Measurements from ENCODE around the gene HTT-AS.

Gene HTT-AS

DNA sequence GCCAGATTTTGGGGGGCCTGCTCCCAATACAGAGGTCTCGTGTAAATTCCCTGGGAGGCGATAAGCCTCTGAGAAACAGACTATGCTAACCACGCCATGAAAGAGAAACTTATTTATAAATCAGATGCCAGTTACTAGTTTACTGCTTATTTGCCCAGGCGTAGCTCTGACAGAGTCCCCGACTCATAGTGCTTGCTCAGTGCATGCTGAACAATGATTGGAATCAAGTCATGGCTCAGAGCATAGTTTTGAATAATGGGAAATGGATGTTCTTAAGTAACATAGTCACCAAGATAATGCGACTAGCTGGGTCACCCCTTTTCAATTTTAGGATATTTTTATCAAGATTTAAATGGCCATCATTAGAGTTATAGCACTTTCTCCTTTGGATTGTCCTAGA is 40.0 kb upstream of the HTT-AS start:
- Histone ChIP-seq H3K4me3 (ENCODE audit: low read length) (no peak overlapping the region), H3K27me3 (replicated peaks; ENCODE audit: insufficient read depth, low read length) (no peaks in the 10 kb centered on the region), H3K4me2 (ENCODE audit: low read depth, low read length) (no peak overlapping the region), H3K4me1 (ENCODE audit: low read length) (no peaks in the 10 kb centered on the region), H3F3A (ENCODE audit: insufficient read depth, low read length) (no peaks in the 10 kb centered on the region), H2AFZ (ENCODE audit: low read length) (no peak overlapping the region), H3K9ac (ENCODE audit: low read length) (no peak overlapping the region), H3K27ac (ENCODE audit: low read length) (no peak overlapping the region), H4K20me1 (ENCODE audit: insufficient read depth, low read length) (no peaks in the 10 kb centered on the region), H3K9me2 (replicated peaks; ENCODE audit: insufficient read depth, low read length) (no peaks in the 10 kb centered on the region), H3K79me2 (ENCODE audit: low read length) (no peaks in the 10 kb centered on the region), H3K9me3 (replicated peaks; ENCODE audit: insufficient read depth, low read length) (no peaks in the 10 kb centered on the region), H3K36me3 (replicated peaks; ENCODE audit: insufficient read depth, low read length) (no peaks in the 10 kb centered on the region; the same call in 1 of the 2 replicates)
- TF ChIP-seq EZH2phosphoT487 (IDR thresholded peaks at IDR 0.05; ENCODE audit: low read length) = no peak
- no peak for TF ChIP-seq EZH2 (optimal IDR thresholded peaks at IDR 0.05; ENCODE audit: low read depth, low read length)
- TF ChIP-seq, protein P1, sequence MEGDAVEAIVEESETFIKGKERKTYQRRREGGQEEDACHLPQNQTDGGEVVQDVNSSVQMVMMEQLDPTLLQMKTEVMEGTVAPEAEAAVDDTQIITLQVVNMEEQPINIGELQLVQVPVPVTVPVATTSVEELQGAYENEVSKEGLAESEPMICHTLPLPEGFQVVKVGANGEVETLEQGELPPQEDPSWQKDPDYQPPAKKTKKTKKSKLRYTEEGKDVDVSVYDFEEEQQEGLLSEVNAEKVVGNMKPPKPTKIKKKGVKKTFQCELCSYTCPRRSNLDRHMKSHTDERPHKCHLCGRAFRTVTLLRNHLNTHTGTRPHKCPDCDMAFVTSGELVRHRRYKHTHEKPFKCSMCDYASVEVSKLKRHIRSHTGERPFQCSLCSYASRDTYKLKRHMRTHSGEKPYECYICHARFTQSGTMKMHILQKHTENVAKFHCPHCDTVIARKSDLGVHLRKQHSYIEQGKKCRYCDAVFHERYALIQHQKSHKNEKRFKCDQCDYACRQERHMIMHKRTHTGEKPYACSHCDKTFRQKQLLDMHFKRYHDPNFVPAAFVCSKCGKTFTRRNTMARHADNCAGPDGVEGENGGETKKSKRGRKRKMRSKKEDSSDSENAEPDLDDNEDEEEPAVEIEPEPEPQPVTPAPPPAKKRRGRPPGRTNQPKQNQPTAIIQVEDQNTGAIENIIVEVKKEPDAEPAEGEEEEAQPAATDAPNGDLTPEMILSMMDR (IDR thresholded peaks at IDR 0.05; ENCODE audit: low read length) = no peak
- no peak for DNase-seq

DNA sequence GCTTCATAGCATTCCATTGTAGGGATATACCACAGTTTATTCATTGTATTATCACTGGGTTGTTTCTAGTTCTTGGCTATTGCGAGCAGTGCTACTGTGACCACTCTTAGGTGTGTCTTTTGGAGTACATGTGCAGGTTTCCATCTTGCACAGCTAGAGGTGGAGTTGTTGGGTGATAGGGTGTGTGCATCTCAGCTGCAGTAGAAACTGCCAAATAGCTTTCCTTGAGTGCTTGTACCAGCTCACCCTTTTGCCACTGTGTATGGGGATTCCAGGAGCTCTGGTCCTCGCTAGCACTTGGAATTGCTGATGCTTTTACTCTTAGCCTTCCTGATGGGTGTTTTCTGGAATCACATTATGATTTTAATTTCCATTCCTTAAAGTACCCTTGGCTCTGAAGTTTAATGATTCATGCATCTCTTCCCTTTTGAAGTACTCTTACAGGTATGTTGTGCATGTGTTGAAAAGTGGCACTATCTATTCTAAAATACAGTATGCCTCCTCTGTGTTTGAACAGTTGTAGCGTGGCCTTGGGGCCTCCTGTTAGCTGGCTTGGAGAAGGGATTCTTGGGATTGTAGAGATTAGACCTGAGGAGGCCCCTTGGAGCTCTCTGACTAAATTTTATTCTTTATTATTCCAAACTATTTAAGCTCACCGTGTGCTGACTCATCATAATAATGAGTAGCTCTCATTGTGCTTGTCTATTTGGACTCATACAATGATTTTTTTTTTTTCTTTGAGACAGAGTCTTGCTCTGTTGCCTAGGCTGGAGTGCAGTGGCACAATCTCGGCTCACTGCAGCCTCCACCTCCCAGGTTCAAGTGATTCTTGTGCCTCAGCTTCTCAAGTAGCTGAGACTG is 38.5 kb upstream of the HTT-AS start:
- H3F3A ChIP-seq (ENCODE audit: insufficient read depth, low read length) = no peaks in the 10 kb centered on the region

DNA sequence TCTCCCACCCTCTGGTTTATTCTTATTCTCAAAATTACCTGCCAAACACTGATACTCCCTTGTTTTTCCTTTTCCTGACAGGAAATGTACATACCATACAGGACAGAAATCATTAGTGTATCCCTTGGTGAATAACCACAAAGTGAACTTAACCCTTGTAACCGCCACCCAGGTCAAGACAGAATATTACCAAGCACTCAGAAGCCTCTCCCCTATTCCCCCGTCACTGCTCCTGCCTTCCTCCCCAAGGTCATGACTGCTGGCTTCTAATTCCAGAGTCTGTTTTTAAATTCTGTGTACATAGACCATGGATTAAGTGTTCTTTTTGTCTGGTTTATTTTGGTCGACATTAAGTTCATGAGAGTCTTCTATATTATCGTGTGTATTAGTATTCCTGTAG is 37.9 kb upstream of the HTT-AS start:
- H3K4me3 ChIP-seq (ENCODE audit: low read length) = no peak overlapping the region

More for the DNA sequence above, 38.5 kb upstream of the HTT-AS start:
- no peak for TF ChIP-seq EZH2phosphoT487 (IDR thresholded peaks at IDR 0.05; ENCODE audit: low read length)
- no peak for TF ChIP-seq EZH2 (optimal IDR thresholded peaks at IDR 0.05; ENCODE audit: low read depth, low read length)
- TF ChIP-seq, protein P1 (IDR thresholded peaks at IDR 0.05; ENCODE audit: low read length) = no peak
- Histone ChIP-seq H3K36me3 (replicated peaks; ENCODE audit: insufficient read depth, low read length) (no peaks in the 10 kb centered on the region; the same call in 1 of the 2 replicates), H3K27me3 (replicated peaks; ENCODE audit: insufficient read depth, low read length) (no peaks in the 10 kb centered on the region), H3K4me2 (ENCODE audit: low read depth, low read length) (no peak overlapping the region), H3K9me2 (replicated peaks; ENCODE audit: insufficient read depth, low read length) (no peaks in the 10 kb centered on the region), H3K79me2 (ENCODE audit: low read length) (no peaks in the 10 kb centered on the region), H3K27ac (ENCODE audit: low read length) (no peak overlapping the region), H2AFZ (ENCODE audit: low read length) (no peak overlapping the region), H3K9me3 (replicated peaks; ENCODE audit: insufficient read depth, low read length) (no peaks in the 10 kb centered on the region), H3K4me3 (ENCODE audit: low read length) (no peak overlapping the region), H4K20me1 (ENCODE audit: insufficient read depth, low read length) (no peaks in the 10 kb centered on the region), H3K9ac (ENCODE audit: low read length) (no peak overlapping the region), H3K4me1 (ENCODE audit: low read length) (no peaks in the 10 kb centered on the region)
- no peak for DNase-seq

More for the DNA sequence above, 37.9 kb upstream of the HTT-AS start:
- Histone ChIP-seq H3K4me1 (ENCODE audit: low read length) (no peaks in the 10 kb centered on the region), H3K27me3 (replicated peaks; ENCODE audit: insufficient read depth, low read length) (no peaks in the 10 kb centered on the region), H3K36me3 (replicated peaks; ENCODE audit: insufficient read depth, low read length) (peaks cover 4% of the 10 kb centered on the region; the same call in 1 of the 2 replicates), H3K4me2 (ENCODE audit: low read depth, low read length) (no peak overlapping the region), H3K9me2 (replicated peaks; ENCODE audit: insufficient read depth, low read length) (no peaks in the 10 kb centered on the region), H3K9ac (ENCODE audit: low read length) (no peak overlapping the region), H3F3A (ENCODE audit: insufficient read depth, low read length) (no peaks in the 10 kb centered on the region), H4K20me1 (ENCODE audit: insufficient read depth, low read length) (no peaks in the 10 kb centered on the region), H3K79me2 (ENCODE audit: low read length) (no peaks in the 10 kb centered on the region), H3K27ac (ENCODE audit: low read length) (no peak overlapping the region), H3K9me3 (replicated peaks; ENCODE audit: insufficient read depth, low read length) (no peaks in the 10 kb centered on the region), H2AFZ (ENCODE audit: low read length) (no peak overlapping the region)
- DNase-seq = no peak
- TF ChIP-seq EZH2 (optimal IDR thresholded peaks at IDR 0.05; ENCODE audit: low read depth, low read length) (no peak), EZH2phosphoT487 (IDR thresholded peaks at IDR 0.05; ENCODE audit: low read length) (no peak)
- TF ChIP-seq, protein P1 (IDR thresholded peaks at IDR 0.05; ENCODE audit: low read length) = no peak

Measured in MM.1S (cell line).